Measurements from ENCODE around the gene ACSL3. TPM values are rescaled to one million over a fixed set of nuclear protein-coding genes. Genes with fewer than 3 reads are reported as not detected.

ACSL3 gene
- total RNA-seq, 1 experiment from 2014 or later = 100 TPM

DNA sequence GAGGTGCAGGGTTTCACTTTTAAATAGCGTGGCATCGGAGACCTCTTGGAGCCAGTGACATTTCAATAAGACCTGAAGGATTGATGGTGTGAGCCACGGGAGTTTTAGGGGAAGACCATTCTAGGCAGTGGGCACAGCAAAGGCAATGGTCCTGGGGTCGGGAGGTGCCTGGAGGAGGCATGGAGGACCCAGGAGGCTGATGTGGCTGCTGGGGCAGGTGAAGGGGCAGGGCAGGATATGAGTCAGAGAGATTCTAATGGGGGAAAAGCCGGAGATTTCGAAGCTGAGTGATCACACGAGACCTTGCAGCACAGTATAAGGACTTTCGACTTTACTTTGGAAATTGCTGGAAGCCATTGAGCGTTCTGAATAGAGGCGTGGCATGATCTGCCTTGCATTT, 111.6 kb downstream of the ACSL3 start:
- TF ChIP-seq, protein P1, sequence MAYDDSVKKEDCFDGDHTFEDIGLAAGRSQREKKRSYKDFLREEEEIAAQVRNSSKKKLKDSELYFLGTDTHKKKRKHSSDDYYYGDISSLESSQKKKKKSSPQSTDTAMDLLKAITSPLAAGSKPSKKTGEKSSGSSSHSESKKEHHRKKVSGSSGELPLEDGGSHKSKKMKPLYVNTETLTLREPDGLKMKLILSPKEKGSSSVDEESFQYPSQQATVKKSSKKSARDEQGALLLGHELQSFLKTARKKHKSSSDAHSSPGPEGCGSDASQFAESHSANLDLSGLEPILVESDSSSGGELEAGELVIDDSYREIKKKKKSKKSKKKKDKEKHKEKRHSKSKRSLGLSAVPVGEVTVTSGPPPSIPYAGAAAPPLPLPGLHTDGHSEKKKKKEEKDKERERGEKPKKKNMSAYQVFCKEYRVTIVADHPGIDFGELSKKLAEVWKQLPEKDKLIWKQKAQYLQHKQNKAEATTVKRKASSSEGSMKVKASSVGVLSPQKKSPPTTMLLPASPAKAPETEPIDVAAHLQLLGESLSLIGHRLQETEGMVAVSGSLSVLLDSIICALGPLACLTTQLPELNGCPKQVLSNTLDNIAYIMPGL (CRISPR knock-in tag; IDR thresholded peaks at IDR 0.05) = no peak
- Mint-ChIP-seq H3K4me3 (no peak overlapping the region), H3K36me3 (no peaks in the 10 kb centered on the region), H3K9me3 (no peaks in the 10 kb centered on the region), H3K27ac (no peak overlapping the region), H3K4me1 (no peaks in the 10 kb centered on the region), H3K27me3 (ENCODE audit: low read depth) (no peaks in the 10 kb centered on the region)
- ChIA-PET POLR2A (no interaction called here), CTCF (interaction anchor here (0.6 to 3.1 kb wide), 27 partner anchors 10 to 646 kb away, joined by 3 to 37 read pairs (median 5); partner anchors contain the start of gene SCG2)
- ATAC-seq (no peak), DNase-seq (ENCODE audit: low spot score) (no peak)

GRCh38 chr2:222973237-222973636, 112.4 kb downstream of the ACSL3 start:
- CTCF ChIA-PET = interaction anchor here (3.1 kb wide), 1 partner anchor 128 kb away, joined by 37 read pairs; no protein-coding TSS in a partner anchor
- H3K4me1 Mint-ChIP-seq = peaks cover under 1% of the 10 kb centered on the region

DNA sequence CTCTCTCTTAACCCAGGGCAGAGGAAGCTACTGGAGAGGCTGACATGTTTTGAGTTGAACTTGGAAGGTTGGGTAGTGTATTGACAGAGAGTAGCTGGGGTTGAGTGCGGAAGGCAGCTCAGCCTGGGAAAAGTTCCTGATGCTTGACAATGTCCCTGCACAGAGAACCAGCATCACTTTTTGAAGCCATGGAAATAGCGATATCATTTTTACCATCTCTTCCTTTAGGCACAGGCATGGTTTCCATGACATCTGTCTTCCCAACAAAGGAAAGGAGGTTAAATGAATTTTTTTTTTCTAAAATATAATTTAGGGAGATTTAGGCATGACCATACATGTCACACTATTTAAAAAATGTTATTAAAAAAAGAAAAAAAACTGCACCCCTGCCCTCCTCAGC, 112.9 kb downstream of the ACSL3 start:
- ChIA-PET CTCF (interaction anchor here (3.1 kb wide), 1 partner anchor 127 kb away, joined by 37 read pairs; no protein-coding TSS in a partner anchor), POLR2A (no interaction called here)
- H3K4me1 Mint-ChIP-seq = peaks cover 5% of the 10 kb centered on the region
- no peak overlapping the region for H3K4me3 Mint-ChIP-seq
- ATAC-seq (no peak), DNase-seq (ENCODE audit: low spot score) (no peak)
- no peaks in the 10 kb centered on the region for H3K9me3 Mint-ChIP-seq
- H3K27ac Mint-ChIP-seq = no peak overlapping the region
- H3K27me3 Mint-ChIP-seq (ENCODE audit: low read depth) = no peaks in the 10 kb centered on the region
- H3K36me3 Mint-ChIP-seq = no peaks in the 10 kb centered on the region
- no peak for TF ChIP-seq ZNF317 (CRISPR knock-in tag; IDR thresholded peaks at IDR 0.05; ENCODE audit: borderline replicate concordance, low read depth)
- TF ChIP-seq ZNF396 (CRISPR knock-in tag; IDR thresholded peaks at IDR 0.05; ENCODE audit: borderline replicate concordance) = no peak
- TF ChIP-seq, protein P1 (CRISPR knock-in tag; IDR thresholded peaks at IDR 0.05) = no peak
- TF ChIP-seq ESRRA (CRISPR knock-in tag; IDR thresholded peaks at IDR 0.05; ENCODE audit: borderline replicate concordance) = no peak
- no peak for TF ChIP-seq TEAD1 (CRISPR knock-in tag; IDR thresholded peaks at IDR 0.05)
- TF ChIP-seq ZNF138 (CRISPR knock-in tag; conservative IDR thresholded peaks at IDR 0.05) = no peak
- no peak for TF ChIP-seq IRF1 (CRISPR knock-in tag; IDR thresholded peaks at IDR 0.05)
- no peak for TF ChIP-seq NFE2L1 (CRISPR knock-in tag; IDR thresholded peaks at IDR 0.05)
- TF ChIP-seq ZSCAN18 (CRISPR knock-in tag; IDR thresholded peaks at IDR 0.05) = no peak
- TF ChIP-seq SP1 (CRISPR knock-in tag; conservative IDR thresholded peaks at IDR 0.05) = no peak
- TF ChIP-seq GRHL2 (CRISPR knock-in tag; IDR thresholded peaks at IDR 0.05; ENCODE audit: insufficient replicate concordance, severe bottlenecking) = no peak
- TF ChIP-seq ZMAT4 (CRISPR knock-in tag; IDR thresholded peaks at IDR 0.05) = no peak
- no peak for TF ChIP-seq PRRX2 (CRISPR knock-in tag; IDR thresholded peaks at IDR 0.05)
- TF ChIP-seq SMAD4 (CRISPR knock-in tag; IDR thresholded peaks at IDR 0.05) = no peak
- no peak for TF ChIP-seq ZNF416 (CRISPR knock-in tag; IDR thresholded peaks at IDR 0.05)

More at GRCh38 chr2:222973237-222973636, 112.4 kb downstream of the ACSL3 start:
- H3K36me3 Mint-ChIP-seq = no peaks in the 10 kb centered on the region
- no peaks in the 10 kb centered on the region for H3K9me3 Mint-ChIP-seq
- no peak overlapping the region for H3K4me3 Mint-ChIP-seq
- DNase-seq (ENCODE audit: low spot score) (no peak), ATAC-seq (no peak)
- H3K27me3 Mint-ChIP-seq (ENCODE audit: low read depth) = no peaks in the 10 kb centered on the region
- no peak for TF ChIP-seq ATF6 (CRISPR knock-in tag; IDR thresholded peaks at IDR 0.05)
- TF ChIP-seq FOXJ3 (CRISPR knock-in tag; IDR thresholded peaks at IDR 0.05; ENCODE audit: borderline replicate concordance) = no peak
- no peak for TF ChIP-seq ZBTB21 (CRISPR knock-in tag; IDR thresholded peaks at IDR 0.05; ENCODE audit: borderline replicate concordance)
- TF ChIP-seq ZNF232 (CRISPR knock-in tag; IDR thresholded peaks at IDR 0.05) = no peak
- TF ChIP-seq E2F4 (CRISPR knock-in tag; IDR thresholded peaks at IDR 0.05; ENCODE audit: borderline replicate concordance, low read depth) = no peak
- POLR2A ChIA-PET = no interaction called here
- no peak overlapping the region for H3K27ac Mint-ChIP-seq

Measured in WTC11 (cell line).